GM19025 (cell line): ENCODE results near the gene MCRIP2.

ENCODE experiments used
- ATAC-seq: cut with Tn5 transposase; IDR thresholded peaks from one replicate; pipeline ENCODE4 v1.9.1; 2021; ENCODE audit warnings: mild to moderate bottlenecking, low read depth, moderate library complexity; ENCODE audit not compliant: unreplicated experiment

The MCRIP2 gene

DNA sequence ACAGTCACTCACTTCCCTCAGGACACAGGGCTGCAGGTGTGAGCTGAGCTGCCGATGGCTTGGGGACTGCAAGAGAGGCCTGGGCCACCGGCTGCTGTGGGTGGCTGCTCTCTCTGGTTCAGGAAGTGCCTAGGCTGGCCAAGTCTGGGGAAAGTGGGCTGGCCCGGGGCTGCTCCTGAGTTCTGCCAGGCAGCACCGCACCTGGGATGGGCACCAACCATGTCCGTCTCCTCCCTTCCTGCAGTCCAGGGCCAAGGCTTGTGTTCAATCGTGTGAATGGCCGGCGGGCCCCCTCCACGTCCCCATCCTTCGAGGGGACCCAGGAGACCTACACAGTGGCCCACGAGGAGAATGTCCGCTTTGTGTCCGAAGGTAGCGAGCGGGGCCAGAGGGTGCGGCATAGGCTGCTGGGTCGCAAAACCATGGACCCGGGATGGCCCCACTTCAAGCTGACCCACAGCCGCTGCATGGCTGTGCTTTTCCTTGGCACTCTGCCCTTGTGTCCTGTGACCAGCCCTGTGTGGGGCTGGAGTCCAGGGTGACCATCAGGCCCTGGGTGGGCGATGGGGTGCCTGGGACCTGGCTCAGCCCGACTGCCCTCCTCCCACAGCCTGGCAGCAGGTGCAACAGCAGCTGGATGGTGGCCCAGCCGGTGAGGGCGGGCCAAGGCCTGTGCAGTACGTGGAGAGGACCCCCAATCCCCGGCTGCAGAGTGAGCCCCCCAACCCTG lies 5.7 kb downstream of the MCRIP2 start:
- ATAC-seq: no peak

DNA sequence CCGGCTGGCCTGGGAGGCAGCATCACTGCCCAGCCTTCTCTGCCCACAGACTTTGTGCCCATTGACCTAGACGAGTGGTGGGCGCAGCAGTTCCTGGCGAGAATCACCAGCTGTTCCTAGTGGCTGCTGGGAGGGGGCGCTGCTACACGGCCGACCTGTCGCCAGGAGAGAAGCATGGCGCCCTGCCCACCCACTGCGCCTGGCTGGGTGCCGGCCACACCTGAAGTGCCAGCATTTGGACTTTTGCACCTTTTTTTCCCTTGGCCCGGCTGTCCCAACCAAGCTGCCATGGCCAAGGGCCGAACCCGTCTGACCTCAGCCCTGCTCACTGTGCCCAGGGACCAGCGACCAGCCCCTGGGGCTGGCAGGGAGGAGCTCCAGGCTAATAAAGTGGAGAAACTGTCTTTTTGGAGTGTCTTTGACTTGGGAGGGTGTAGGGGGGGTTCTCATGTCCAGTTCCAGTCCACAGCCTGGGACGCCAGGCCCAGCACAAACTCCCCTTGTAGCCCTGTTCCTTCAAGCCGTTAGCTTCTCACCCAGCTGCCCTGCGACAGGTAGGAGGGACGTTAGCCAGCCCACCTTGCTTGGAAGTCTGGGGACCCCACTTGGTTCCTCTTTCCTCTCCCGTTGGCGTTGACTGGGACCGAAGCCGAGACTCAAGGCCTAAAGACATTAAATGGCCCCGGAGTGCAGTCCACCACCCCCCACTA lies 6.6 kb downstream of the MCRIP2 start:
- ATAC-seq: no peak

- ATAC-seq: peak; percentile 81
Observed at GRCh38 chr16:648781-649589, 7.4 kb downstream of the MCRIP2 start, which contains the start of gene WDR90. TSS of gene WDR90 (plus strand) at chr16:649365. CDS start at chr16:649417, 52 bp downstream.

DNA sequence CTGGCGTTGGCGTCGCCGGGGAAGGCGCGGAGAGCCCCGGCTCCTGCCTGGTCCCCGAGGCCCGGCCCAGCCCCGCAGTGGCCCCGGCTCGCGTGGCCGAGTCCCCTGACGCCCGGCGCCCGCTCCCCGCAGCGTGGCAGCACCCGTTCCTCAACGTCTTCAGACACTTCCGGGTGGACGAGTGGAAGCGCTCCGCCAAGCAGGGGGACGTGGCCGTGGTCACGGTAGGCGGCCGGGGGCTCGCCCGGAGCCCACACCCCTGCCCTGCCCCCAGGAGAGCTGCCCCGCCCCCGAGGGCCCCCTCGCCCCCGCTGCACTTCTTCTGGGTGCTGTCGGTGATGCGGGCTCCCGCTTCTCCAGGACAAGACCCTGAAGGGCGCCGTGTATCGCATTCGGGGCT lies 8.0 kb downstream of the MCRIP2 start:
- peak; percentile 8 for ATAC-seq

DNA sequence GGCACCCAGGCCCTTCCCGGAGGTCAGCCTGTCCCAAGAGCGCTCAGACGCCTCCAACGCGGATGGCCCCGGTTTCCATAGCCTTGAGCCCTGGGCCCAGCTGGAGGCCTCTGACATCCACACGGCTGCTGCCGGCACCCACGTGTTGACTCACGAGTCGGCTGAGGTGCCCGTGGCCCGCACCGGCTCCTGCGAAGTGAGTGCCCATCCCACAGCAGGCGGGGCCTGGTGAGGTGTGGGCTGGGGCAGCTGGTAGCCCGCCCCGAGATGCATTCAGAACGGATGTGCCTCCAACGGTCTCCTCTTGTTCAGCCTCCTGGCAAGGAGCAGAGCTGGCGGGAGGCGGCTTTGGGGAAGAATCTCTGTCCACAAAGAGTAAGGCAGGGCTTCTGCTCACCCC lies 10.2 kb downstream of the MCRIP2 start:
- ATAC-seq: no peak

DNA sequence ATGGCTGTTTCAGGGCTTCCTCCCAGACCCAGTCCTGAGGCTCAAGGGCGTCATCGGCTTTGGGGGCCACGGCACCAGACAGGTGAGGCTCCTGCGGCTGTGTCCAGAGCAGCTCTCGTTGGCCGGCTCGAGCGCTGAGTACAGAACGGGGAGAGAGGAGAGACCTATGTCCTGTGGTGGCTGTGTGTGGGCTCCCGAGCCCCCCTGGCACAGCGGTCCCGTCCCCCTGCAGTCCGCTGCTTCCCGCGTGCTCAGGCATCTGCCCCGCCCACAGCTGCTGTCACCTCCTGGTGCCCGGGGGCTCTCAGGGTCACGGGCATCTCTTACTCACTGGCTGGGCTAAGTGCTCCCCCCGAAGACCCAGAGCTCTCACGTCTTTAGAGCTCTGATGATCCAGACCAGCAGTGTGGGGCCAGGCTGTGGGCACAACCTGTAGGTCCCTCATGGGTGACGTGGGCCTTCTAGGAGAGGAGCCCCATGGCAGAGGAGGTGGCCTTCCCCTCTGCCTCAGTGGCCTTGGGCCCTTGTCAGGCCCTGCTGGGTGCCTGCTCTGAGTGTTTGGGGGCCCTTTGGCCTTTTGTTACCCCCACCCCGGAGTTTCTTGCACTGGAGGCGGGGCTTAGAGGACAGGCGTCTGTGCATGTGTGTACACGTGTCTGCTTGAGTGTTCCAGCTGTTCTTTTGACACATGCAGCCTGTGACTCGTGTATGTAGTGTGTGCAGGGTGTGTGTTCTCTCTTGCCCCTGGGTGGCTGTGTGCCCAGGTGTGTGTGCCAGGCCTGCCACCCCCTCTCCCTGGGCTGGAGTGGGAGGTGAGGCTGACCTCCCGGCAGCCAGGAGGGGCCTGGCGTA lies 11.1 kb downstream of the MCRIP2 start:
- no peak for ATAC-seq

DNA sequence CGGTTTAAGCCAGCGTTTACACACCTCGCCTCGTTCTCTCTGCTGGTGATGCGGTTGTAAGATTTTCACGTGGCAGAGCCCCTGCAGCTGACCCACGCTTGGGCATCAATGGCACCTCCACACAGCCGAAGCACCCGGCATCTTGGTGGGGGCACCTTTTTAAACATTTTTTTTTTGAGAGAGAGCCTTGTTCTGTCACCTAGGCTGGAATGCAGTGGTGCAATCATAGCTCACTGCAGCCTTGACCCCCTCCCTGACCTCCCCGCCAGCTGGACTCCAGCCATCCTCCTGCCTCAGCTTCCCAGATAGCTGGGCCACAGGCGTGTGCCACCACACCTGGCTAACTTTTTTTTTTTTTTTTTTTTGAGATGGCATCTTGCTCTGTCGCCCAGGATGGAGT lies 12.4 kb downstream of the MCRIP2 start:
- no peak for ATAC-seq

DNA sequence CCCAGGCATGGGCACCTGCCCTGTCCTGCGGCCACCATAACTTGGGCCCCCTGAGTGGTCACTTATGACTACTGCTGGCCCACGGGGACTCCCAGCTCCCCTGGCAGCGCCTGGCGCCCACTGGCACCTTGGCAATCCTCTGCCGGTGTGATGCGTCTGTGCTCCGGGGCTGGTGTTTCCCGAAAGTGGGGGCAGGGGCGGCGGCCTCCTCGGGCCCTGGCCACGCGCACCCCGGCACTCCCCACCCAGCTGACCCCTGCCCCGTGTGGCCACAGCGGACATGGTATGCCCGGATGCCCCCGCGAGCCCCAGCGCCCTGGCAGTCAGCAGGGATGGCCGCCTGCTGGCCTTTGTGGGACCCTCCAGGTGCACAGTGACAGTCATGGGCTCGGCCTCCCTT lies 15.9 kb downstream of the MCRIP2 start:
- no peak for ATAC-seq

DNA sequence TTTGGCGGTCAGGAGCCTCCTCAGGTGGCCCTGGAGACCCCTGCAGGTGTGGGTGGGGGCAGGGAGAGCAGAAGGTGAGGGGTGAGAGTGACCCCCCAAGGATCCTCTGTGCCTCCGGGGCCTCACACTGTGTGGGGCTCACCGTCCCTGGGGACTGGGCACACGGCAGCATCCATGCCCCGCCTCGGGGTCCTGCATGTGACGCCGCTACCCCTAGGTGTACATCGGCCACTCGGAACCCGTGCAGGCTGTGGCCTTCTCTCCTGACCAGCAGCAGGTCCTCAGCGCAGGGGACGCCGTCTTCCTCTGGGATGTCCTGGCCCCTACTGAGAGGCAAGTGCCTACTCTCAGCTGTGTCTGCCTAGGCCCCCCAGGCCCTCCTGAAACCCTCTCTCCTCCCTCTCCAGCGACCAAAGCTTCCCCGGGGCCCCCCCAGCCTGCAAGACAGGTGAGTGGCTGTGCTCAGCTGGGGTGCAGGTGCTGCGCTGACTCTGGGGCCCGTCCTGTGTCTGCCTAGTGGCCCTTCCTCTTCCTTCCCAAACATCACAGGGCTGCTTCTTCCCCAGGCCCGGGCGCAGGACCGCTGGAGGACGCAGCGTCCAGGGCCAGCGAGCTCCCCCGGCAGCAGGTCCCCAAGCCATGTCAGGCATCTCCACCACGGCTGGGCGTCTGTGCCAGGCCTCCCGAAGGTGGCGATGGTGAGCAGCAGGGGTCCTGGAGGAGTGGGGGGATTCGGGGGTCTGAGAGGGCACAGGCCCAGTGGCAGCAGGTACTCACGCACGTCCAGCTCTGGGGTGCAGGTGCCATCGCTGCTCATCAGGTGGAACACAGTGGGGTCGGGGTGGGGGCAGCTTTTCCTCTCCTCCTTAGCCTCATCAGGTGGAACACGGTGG lies 17.3 kb downstream of the MCRIP2 start:
- no peak for ATAC-seq

GRCh38 chr16:659618-660017 lies 18.0 kb downstream of the MCRIP2 start:
- ATAC-seq: no peak

DNA sequence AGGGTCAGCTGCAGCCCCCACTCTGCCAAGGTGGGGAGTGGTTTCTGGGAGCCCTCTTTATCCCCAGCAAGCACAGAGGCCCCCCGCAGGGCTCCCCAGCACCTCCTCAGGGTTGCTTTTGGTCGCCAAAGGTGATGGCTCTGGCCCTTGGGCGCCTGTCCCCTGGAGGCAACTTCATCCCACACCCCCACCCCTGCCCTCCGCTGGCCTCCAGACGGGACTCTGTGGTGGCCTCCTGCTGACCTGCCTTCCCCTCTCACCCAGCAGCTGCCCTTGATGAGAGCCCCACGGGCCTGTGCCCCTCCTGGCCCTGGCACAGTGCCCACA lies 18.5 kb downstream of the MCRIP2 start:
- no peak for ATAC-seq

DNA sequence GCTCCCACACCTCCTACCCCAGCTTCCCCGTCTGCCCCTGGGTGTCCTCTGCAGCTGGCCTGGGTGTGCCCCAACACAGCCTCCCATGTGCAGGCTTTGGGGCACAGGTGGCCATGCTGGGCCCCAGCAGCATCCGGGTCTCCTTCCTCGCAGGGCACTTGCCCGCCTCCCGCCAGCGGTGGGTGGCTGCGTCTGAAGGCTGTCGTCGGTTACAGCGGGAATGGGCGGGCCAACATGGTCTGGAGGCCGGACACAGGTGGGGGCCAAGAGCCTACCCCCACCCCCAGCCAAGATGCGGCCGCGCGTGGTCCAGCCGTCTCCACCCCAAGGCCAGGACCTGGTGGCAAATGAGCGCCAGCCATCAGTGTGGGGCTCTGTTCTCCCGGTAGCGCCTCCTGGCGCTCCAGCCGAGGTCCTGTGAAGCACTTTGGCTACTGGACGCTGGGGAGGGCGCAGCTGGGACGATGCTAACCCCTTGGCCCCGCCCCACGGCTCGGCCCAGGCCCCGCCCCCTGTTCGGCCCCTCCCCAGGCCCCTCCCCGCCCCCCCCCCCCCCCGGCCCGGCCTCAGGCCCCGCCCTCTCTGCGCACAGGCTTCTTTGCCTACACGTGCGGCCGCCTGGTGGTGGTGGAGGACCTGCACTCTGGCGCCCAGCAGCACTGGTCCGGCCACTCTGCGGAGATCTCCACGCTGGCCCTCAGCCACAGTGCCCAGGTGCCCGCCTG lies 19.0 kb downstream of the MCRIP2 start:
- no peak for ATAC-seq

DNA sequence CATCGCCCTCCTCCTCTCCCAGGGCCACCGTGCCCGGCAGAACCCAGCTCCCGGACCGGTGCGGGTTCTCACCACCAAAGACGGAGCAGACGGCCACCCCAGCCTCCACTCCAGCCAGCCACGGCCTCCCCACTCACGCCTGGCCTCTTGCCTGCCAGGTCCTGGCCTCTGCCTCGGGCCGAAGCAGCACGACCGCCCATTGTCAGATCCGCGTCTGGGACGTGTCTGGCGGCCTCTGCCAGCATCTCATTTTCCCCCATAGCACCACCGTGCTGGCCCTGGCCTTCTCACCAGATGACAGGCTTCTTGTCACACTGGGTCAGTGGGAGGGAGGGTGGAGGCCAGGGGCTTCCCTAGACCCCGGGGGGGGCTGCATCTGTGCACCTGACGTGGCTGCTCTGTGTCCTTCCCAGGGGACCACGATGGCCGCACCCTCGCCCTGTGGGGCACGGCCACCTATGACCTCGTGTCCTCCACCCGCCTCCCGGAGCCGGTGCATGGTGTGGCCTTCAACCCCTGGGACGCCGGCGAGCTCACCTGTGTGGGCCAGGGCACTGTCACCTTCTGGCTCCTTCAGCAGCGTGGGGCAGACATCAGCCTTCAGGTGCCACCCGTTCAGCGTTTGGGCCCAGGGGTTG lies 19.7 kb downstream of the MCRIP2 start:
- no peak for ATAC-seq

DNA sequence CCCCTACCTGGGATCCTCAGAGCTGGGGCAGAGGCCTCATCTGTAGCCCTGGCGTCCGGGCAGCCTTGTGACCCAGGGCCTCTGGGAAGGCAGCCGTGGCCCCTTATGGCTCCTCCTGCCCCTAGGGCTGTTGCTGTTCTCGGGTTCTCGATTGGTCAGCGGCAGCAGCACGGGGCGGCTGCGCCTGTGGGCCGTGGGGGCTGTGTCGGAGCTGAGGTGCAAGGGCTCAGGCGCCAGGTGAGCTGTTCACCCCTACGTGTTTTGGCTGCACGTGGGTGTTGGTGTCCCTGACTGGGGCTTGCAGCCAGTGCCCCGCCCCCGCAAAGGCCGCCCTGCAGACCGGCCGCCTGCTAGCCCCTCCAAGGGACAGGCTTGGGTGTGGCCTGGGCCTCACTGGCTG lies 20.5 kb downstream of the MCRIP2 start:
- ATAC-seq: no peak

- ATAC-seq: no peak
Observed at GRCh38 chr16:662597-662996, 21.0 kb downstream of the MCRIP2 start.

DNA sequence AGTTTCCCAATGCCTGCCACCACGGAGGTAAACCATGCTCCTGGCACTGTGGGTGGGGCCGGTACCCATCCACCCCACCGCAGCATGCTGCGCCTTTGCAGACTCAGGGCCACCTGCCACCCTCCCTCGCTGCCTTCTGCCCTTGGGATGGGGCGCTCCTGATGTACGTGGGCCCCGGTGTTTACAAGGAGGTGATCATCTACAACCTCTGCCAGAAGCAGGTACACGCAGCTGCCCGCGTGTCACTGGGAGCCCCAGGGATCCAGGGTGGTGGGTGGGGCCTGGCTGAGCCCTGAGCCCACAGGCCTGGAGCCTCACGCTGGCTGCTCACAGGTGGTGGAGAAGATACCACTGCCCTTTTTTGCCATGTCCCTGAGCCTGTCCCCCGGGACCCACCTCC lies 24.9 kb downstream of the MCRIP2 start:
- no peak for ATAC-seq

DNA sequence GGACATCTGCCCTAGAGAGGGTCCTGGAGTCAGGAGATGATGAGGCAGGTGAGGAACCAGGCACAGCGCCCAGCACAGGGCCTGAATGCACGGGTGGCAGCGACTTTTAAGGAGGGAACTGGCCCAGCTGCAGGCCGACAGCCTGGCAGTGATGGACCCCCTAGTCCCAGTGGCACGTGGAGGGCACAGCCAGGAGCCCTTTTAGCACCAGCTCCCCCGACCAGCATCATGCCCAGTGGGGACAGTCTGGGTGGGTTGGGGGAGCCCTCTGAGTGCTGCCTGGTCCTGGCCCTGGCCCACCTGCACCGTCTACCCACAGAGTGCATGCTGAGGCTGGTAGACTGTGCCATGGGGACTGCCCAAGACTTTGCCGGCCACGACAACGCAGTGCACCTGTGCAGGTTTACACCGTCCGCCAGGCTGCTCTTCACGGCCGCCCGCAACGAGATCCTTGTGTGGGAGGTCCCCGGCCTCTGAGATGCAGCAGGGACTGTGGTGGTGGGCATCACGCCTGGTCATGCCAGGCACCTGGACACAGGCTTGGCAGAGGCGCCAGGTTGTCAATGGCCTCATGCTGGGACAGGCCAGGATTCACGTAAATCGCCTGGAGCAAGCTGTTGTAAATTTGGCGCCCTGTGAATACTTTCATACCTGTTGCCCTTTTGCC lies 25.6 kb downstream of the MCRIP2 start:
- no peak for ATAC-seq
